LNCaP clone FGC (cell line): ENCODE results near the gene CPEB2.

Experiments
- DNase-seq: peaks from one replicate; pipeline ENCODE4 v3.0.0-alpha.2; 2011; ENCODE audit warnings: low read depth
- H3K4me3 ChIP-seq: 2 replicates; pipeline ENCODE4 v1.5.1; 2011; ENCODE audit warnings: mild to moderate bottlenecking, low read depth, low read length, control low read depth
- TF ChIP-seq, protein P1 (sequence below): IDR thresholded peaks from 2 replicates; pipeline ENCODE4 v1.5.1; 2012; ENCODE audit warnings: mild to moderate bottlenecking; ENCODE audit not compliant: control insufficient read depth, insufficient read depth; ENCODE audit errors: extremely low read depth

CPEB2 gene

DNA sequence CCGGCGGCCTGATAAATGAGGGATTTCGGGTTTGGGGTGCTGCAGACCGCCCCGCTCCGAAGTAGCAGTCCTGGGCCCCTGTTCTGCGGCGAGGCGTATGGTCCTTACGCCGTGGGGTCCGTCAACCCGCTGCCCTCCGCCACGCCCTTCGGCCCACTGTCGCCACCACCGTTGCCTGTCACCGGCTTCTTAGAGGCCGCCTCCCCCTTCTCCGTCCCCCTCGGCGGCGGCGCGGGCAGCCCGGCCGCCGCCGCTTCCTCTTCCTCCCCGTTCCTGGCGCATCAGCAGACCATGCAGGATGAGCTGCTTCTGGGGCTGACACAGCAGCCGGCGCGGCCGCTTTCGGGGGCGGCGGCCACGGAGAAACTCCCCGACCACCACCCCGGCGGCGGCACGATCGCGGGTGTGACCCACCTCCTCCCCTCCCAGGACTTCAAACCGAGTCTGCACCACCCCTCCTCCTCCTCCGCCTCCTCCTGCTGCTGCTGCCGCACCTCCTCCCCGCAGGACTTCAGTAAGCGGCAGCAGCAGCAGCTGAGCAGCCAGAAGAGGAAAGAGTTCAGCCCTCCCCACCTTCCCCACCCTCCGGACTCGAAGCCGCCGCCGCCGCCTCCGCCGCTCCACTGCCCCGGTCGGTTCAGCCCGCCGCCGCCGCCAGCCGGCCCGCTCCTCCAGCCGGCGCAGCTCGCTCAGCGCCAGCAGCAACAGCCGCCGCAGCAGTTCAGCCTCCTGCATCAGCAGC is 549 bp downstream of the CPEB2 start:
- TF ChIP-seq, protein P1, sequence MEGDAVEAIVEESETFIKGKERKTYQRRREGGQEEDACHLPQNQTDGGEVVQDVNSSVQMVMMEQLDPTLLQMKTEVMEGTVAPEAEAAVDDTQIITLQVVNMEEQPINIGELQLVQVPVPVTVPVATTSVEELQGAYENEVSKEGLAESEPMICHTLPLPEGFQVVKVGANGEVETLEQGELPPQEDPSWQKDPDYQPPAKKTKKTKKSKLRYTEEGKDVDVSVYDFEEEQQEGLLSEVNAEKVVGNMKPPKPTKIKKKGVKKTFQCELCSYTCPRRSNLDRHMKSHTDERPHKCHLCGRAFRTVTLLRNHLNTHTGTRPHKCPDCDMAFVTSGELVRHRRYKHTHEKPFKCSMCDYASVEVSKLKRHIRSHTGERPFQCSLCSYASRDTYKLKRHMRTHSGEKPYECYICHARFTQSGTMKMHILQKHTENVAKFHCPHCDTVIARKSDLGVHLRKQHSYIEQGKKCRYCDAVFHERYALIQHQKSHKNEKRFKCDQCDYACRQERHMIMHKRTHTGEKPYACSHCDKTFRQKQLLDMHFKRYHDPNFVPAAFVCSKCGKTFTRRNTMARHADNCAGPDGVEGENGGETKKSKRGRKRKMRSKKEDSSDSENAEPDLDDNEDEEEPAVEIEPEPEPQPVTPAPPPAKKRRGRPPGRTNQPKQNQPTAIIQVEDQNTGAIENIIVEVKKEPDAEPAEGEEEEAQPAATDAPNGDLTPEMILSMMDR = no peak
- DNase-seq = no peak

DNA sequence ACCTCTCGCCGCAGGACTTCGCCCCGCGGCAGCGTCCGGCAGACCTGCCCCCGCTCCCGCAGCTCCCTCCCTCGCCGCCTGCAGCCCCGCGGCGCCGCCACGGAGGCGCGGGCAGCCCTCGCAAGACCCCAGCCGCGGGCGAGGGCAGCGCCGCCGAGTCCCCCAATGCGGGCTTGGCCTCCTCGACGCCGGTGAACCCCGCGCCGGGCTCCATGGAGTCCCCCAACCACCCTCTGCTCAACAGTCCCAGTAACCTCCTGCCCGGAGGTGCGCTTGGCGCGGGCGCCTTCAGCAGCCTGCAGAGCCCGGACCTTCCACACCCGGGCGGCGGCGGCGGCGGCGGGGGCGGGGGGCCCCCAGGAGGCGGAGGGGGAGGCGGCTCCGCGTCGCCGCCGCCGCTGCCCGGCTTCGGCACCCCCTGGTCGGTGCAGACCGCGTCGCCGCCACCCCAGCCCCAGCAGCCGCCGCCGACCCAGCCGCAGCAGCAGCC is 1.2 kb downstream of the CPEB2 start:
- DNase-seq = no peak
- peak overlapping the region; percentile 80 for H3K4me3 ChIP-seq
- TF ChIP-seq, protein P1 = no peak

More for the DNA sequence above, 549 bp downstream of the CPEB2 start:
- H3K4me3 ChIP-seq = peak overlapping the region; percentile 80

DNA sequence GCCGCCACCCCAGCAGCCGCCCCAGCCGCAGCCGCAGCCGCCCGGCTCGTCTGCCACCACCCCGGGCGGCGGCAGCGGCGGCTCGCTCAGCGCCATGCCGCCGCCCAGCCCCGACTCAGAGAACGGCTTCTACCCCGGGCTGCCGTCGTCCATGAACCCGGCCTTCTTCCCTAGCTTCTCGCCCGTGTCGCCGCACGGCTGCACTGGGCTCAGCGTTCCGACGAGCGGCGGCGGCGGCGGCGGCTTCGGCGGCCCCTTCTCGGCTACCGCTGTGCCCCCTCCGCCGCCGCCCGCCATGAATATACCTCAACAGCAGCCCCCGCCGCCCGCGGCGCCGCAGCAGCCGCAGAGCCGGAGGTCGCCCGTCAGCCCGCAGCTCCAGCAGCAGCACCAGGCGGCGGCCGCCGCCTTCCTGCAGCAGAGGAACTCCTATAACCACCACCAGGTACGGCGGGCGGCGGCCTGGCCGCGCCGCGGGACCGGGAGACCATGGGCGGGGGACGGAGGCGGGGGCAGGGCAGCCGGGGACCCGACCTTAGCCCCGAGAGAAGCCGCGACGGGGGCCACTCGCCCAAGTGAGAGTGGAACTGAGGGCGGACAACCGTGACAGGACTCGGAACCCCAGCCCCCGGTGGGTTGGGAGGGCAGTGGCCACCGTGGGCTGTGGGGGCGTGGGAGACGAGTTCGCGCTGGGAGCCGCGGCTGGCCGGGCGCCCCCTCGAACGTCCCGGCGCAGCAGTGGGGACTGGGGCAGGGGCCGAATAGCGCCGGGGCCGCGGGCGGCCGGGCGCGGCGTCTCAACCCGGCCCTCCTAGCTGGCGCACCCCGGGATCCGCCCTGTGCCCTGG is 1.8 kb downstream of the CPEB2 start:
- DNase-seq = no peak

DNA sequence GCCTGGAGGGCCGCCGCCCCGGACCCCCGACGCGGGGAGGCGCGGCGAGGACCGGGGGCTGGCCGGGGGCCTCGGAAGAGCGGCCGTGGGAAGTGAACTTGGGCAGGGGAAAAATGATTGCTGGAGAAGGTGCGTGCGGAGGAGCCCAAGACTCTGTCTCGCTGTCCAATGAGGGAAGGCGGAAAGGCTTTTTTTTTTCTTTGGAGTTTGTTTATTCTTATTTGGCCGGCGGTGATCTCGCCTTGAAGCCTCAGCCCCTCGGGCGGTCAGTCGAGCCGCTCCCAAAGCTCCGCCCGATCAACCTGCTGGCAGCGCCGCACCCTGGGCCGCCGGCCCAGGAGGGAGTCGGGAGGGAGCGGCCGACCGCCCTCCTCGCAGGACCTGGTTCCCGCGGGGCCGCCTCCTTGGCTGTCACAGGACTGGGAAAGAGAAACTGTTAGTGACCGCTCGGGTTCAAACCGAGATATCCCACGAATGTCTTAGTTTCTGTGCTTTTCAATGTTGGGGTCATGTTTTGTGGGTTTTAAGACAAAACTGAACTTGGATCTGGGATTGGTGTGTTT is 2.5 kb downstream of the CPEB2 start:
- DNase-seq = peak; percentile 71
- H3K4me3 ChIP-seq = peak overlapping the region; percentile 66
- TF ChIP-seq, protein P1 = no peak

More for the DNA sequence above, 1.8 kb downstream of the CPEB2 start:
- H3K4me3 ChIP-seq = peak overlapping the region; percentile 66
- TF ChIP-seq, protein P1 = peak; percentile 9; the same call in 1 of the 2 replicates

DNA sequence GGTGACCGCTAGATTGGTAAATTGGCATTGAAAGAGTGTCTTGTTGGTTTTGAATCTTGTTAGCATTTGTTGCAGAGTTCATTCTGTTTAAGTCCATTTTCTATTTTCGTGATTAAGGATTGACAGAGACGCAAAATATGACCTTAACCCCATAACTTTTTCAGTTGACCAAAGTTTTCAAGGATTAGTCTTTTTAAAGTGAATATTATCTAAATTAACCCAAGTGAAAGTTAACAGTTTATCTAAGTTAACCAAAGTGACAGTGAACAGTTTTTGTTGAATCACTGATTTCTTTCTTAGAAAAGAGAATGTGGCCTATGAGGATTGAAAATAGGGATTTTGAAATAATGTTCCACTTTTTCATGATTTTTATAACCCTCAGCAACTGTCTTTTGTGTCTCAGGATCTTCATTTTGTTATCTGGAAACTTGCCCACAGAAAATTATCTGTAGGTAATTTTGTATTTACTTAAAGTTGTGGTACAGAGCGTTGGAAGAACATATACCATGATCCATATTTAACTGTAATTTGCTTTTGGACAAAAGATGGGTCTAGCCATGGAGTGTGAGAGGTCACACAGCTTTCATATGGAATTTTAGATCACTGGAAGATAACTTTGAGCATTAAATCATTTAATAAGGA is 3.3 kb downstream of the CPEB2 start:
- no peak for DNase-seq
- peak overlapping the region; percentile 66 for H3K4me3 ChIP-seq
- TF ChIP-seq, protein P1 = no peak

DNA sequence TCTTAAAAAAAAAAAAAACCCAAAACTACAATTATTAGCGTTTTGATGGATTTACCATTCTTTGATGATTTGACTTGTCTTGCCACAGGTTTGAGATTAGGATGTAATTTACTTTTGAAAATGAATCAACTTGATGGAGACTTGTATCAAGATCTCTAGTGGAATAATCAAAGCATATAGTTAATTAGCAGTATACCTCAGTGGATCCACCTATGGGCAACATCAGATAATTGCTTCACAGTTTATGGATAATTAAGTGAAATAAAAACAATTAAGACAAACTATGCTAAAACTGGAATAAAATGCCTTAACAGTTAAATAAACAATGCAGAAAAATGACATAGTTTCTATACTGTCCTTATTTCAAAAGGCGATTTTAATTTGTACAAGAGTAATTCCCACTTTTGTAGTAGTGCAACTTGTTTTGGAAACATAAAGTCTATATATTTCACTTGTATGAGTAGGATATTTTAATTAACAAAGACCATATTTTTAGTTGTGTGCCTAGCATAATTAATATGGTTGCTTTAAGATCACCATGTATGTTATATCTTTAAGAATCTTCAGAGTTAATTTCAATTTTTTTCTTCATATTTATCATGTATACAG is 4.2 kb downstream of the CPEB2 start:
- no peak for DNase-seq
- TF ChIP-seq, protein P1 = peak; percentile 39
- no peak overlapping the region for H3K4me3 ChIP-seq
